Activated T-cell treated with anti-CD3 and anti-CD28 coated beads, Interleukin-2, amount 50 U/mL, for 4 hours (primary cell): ENCODE data around the gene RBFA. TPM values are rescaled to one million over a fixed set of nuclear protein-coding genes. Genes with fewer than 3 reads are reported as not detected.
"Not testable (repeated sequence)": the region's sequence is repeated elsewhere in the genome, so short reads cannot be mapped to it uniquely, and the experiment has no call there.

Experiments
- ATAC-seq, 2 donors: fragments of 200-7000 bp; cut with Tn5 transposase; one replicate each; pipeline ENCODE4 v1.10.0; 2021
- DNase-seq: peaks from one replicate; pipeline ENCODE4 v3.0.0-alpha.2; 2020
- H3K27me3 Mint-ChIP-seq: one replicate; pipeline ENCODE4 v1.8.0; 2021; ENCODE audit warnings: low read depth, mixed read lengths
- H3K36me3 Mint-ChIP-seq: one replicate; pipeline ENCODE4 v1.8.0; 2022; ENCODE audit warnings: mixed read lengths; ENCODE audit not compliant: insufficient read depth
- H3K4me1 Mint-ChIP-seq: one replicate; pipeline ENCODE4 v1.8.0; 2021; ENCODE audit warnings: low read depth, mixed read lengths
- H3K4me3 Mint-ChIP-seq: one replicate; pipeline ENCODE4 v1.8.0; 2021; ENCODE audit warnings: mild to moderate bottlenecking, moderate library complexity, mixed read lengths
- H3K9me3 Mint-ChIP-seq: one replicate; pipeline ENCODE4 v1.8.0; 2021; ENCODE audit warnings: mixed read lengths
- total RNA-seq, 3 donors: library from RNA; stranded (reverse); gene quantifications; one replicate each; pipeline ENCODE4 v1.2.1, GENCODE V29; 2021

RBFA gene
- total RNA-seq, 3 donors from 2014 or later, result 40.0 to 52.3 (median 42.6) TPM

- no peaks in the 10 kb centered on the region for H3K27me3 Mint-ChIP-seq
- no peak overlapping the region for H3K4me3 Mint-ChIP-seq
- peaks cover 4% of the 10 kb centered on the region for H3K36me3 Mint-ChIP-seq
- ATAC-seq (no peak), DNase-seq (no peak)
- no peaks in the 10 kb centered on the region for H3K4me1 Mint-ChIP-seq
- H3K9me3 Mint-ChIP-seq, result peaks cover 20% of the 10 kb centered on the region
These were observed 24.3 kb upstream of the RBFA start for GRCh38 chr18:80009661-80010550.

- no peaks in the 10 kb centered on the region for H3K4me1 Mint-ChIP-seq
- ATAC-seq (no peak), DNase-seq (no peak)
- no peaks in the 10 kb centered on the region for H3K27me3 Mint-ChIP-seq
- no peak overlapping the region for H3K4me3 Mint-ChIP-seq
- H3K36me3 Mint-ChIP-seq, result peaks cover 4% of the 10 kb centered on the region
- peaks cover 20% of the 10 kb centered on the region for H3K9me3 Mint-ChIP-seq
These were observed 23.7 kb upstream of the RBFA start for GRCh38 chr18:80010551-80010906.

GRCh38 chr18:80011496-80012137 is 22.6 kb upstream of the RBFA start:
- H3K4me3 Mint-ChIP-seq, DNase-seq, H3K27me3 Mint-ChIP-seq, ATAC-seq, H3K4me1 Mint-ChIP-seq, H3K36me3 Mint-ChIP-seq: not testable (repeated sequence)
- peaks cover 20% of the 10 kb centered on the region for H3K9me3 Mint-ChIP-seq

GRCh38 chr18:80012714-80013113 is 21.5 kb upstream of the RBFA start:
- peaks cover 20% of the 10 kb centered on the region for H3K9me3 Mint-ChIP-seq
- H3K27me3 Mint-ChIP-seq, result no peaks in the 10 kb centered on the region
- H3K4me1 Mint-ChIP-seq, result no peaks in the 10 kb centered on the region
- peaks cover 4% of the 10 kb centered on the region for H3K36me3 Mint-ChIP-seq
- H3K4me3 Mint-ChIP-seq, result no peak overlapping the region
- DNase-seq (no peak), ATAC-seq (no peak)

GRCh38 chr18:80022613-80023012 is 11.6 kb upstream of the RBFA start:
- H3K9me3 Mint-ChIP-seq, result peaks cover 52% of the 10 kb centered on the region
- no peaks in the 10 kb centered on the region for H3K27me3 Mint-ChIP-seq
- peaks cover 22% of the 10 kb centered on the region for H3K36me3 Mint-ChIP-seq
- DNase-seq (no peak), ATAC-seq (no peak)
- no peaks in the 10 kb centered on the region for H3K4me1 Mint-ChIP-seq
- H3K4me3 Mint-ChIP-seq, result no peak overlapping the region

GRCh38 chr18:80023173-80023572 is 11.1 kb upstream of the RBFA start:
- Mint-ChIP-seq H3K4me1 (no peaks in the 10 kb centered on the region), H3K27me3 (no peaks in the 10 kb centered on the region), H3K4me3 (no peak overlapping the region), H3K9me3 (peaks cover 50% of the 10 kb centered on the region), H3K36me3 (peaks cover 22% of the 10 kb centered on the region)
- no peak for ATAC-seq
- no peak for DNase-seq

GRCh38 chr18:80026363-80026762 is 7.9 kb upstream of the RBFA start:
- DNase-seq (no peak), ATAC-seq (no peak)
- Mint-ChIP-seq H3K9me3 (peaks cover 51% of the 10 kb centered on the region), H3K4me3 (no peak overlapping the region), H3K4me1 (no peaks in the 10 kb centered on the region), H3K27me3 (no peaks in the 10 kb centered on the region), H3K36me3 (peaks cover 19% of the 10 kb centered on the region)

- H3K27me3 Mint-ChIP-seq, ATAC-seq, DNase-seq, H3K4me3 Mint-ChIP-seq, H3K4me1 Mint-ChIP-seq: not testable (repeated sequence)
- Mint-ChIP-seq H3K9me3 (peaks cover 51% of the 10 kb centered on the region), H3K36me3 (peaks cover 19% of the 10 kb centered on the region)
These were observed 6.5 kb upstream of the RBFA start for GRCh38 chr18:80027719-80028118.

- ATAC-seq (no peak), DNase-seq (no peak)
- H3K9me3 Mint-ChIP-seq, result peaks cover 38% of the 10 kb centered on the region
- peaks cover 7% of the 10 kb centered on the region for H3K4me1 Mint-ChIP-seq
- no peaks in the 10 kb centered on the region for H3K27me3 Mint-ChIP-seq
- peaks cover 18% of the 10 kb centered on the region for H3K36me3 Mint-ChIP-seq
- H3K4me3 Mint-ChIP-seq, result no peak overlapping the region
These were observed 4.5 kb upstream of the RBFA start for GRCh38 chr18:80029690-80030089.

- peaks cover 17% of the 10 kb centered on the region for H3K9me3 Mint-ChIP-seq
- peak; percentile 84 for DNase-seq
- peaks cover 7% of the 10 kb centered on the region for H3K36me3 Mint-ChIP-seq
- peak overlapping the region; percentile 90 for H3K4me3 Mint-ChIP-seq
- H3K27me3 Mint-ChIP-seq, result no peaks in the 10 kb centered on the region
- peaks cover 22% of the 10 kb centered on the region for H3K4me1 Mint-ChIP-seq
- peak; percentile 45 to 49 for ATAC-seq
These were observed 810 bp upstream of the RBFA start for GRCh38 chr18:80033181-80034067.

GRCh38 chr18:80034852-80035406 is 695 bp downstream of the RBFA start:
- no peaks in the 10 kb centered on the region for H3K27me3 Mint-ChIP-seq

GRCh38 chr18:80035997-80036396 is 1.8 kb downstream of the RBFA start:
- ATAC-seq (no peak), DNase-seq (no peak)
- Mint-ChIP-seq H3K4me3 (peak overlapping the region; percentile 90), H3K9me3 (peaks cover 7% of the 10 kb centered on the region), H3K27me3 (no peaks in the 10 kb centered on the region), H3K4me1 (peaks cover 22% of the 10 kb centered on the region), H3K36me3 (peaks cover 23% of the 10 kb centered on the region)

More at GRCh38 chr18:80034852-80035406, 695 bp downstream of the RBFA start:
- H3K9me3 Mint-ChIP-seq, result peaks cover 12% of the 10 kb centered on the region
- no peak for ATAC-seq
- peaks cover 19% of the 10 kb centered on the region for H3K36me3 Mint-ChIP-seq
- H3K4me3 Mint-ChIP-seq, result peak overlapping the region; percentile 90
- DNase-seq, result no peak
- peaks cover 22% of the 10 kb centered on the region for H3K4me1 Mint-ChIP-seq

GRCh38 chr18:80037300-80037699 is 3.1 kb downstream of the RBFA start:
- Mint-ChIP-seq H3K27me3 (no peaks in the 10 kb centered on the region), H3K36me3 (peaks cover 28% of the 10 kb centered on the region), H3K4me3 (no peak overlapping the region), H3K9me3 (peaks cover 3% of the 10 kb centered on the region), H3K4me1 (peaks cover 22% of the 10 kb centered on the region)
- no peak for ATAC-seq
- no peak for DNase-seq
